Adrenal gland (tissue), 12 donors: ENCODE measurements around the gene PCNX4. TPM values are rescaled to one million over a fixed set of nuclear protein-coding genes. Genes with fewer than 3 reads are reported as not detected.

Source experiments
- DNase-seq, 7 donors: peaks; one replicate each; pipeline ENCODE4 v3.0.0-alpha.2; 2019 to 2020
- H3K27ac ChIP-seq, 5 donors: fragments of 200-600 bp; sonication (generic) in 4 of 5; 1 replicate in 3 of 5; 2 replicates in 2 of 5; pipeline versions ENCODE4 v1.5.1 to v1.8.0; 2016 to 2020; ENCODE audit warnings: mild to moderate bottlenecking in 1 of 5
- H3K27me3 ChIP-seq: fragments of 200-600 bp; 2 replicates; pipeline ENCODE4 v1.8.0; 2021
- H3K36me3 ChIP-seq, 2 donors: fragments of 200-600 bp; replicated peaks in 1 of 2; 1 replicate in 1 of 2; 2 replicates in 1 of 2; pipeline versions ENCODE4 v1.5.1 to v1.8.0; 2018 to 2022
- H3K4me1 ChIP-seq, 2 donors: fragments of 200-600 bp; replicated peaks in 1 of 2; 1 replicate in 1 of 2; 2 replicates in 1 of 2; pipeline versions ENCODE4 v1.5.1 to v1.8.0; 2018 to 2021
- H3K4me3 ChIP-seq, 4 donors: fragments of 200-600 bp; sonication (generic) in 3 of 4; one replicate each; pipeline ENCODE4 v1.5.1; 2016 to 2018
- H3K9me3 ChIP-seq, 3 donors: fragments of 200-600 bp; sonication (generic) in 1 of 3; replicated peaks in 1 of 3; 1 replicate in 2 of 3; 2 replicates in 1 of 3; pipeline versions ENCODE4 v1.5.1 to v1.8.0; 2016 to 2021
- CTCF ChIP-seq, 6 experiments: fragments of 450-650 bp in 4 of 6; fragments of 200-600 bp in 2 of 6; sonication (generic) in 1 of 6; IDR thresholded peaks; 1 replicate in 5 of 6; 2 replicates in 1 of 6; pipeline versions ENCODE4 v1.5.1 to v1.8.0; 2016 to 2021; ENCODE audit warnings: antibody characterized with exemption in 6 of 6, mild to moderate bottlenecking in 2 of 6, moderate library complexity in 1 of 6
- POLR2A ChIP-seq, 2 donors: fragments of 450-650 bp; IDR thresholded peaks; one replicate each; pipeline ENCODE4 v1.6.1; 2017; ENCODE audit warnings: antibody characterized with exemption in 2 of 2, mild to moderate bottlenecking in 2 of 2, moderate library complexity in 1 of 2
- whole genome bisulfite sequencing, 4 donors: extraction: QIAGEN DNeasy Blood & Tissue Kit in 2 of 4; methylation state at CpG; one replicate each; pipeline versions ENCODE4 v1.1.5 to v1.1.7; 2013 to 2017; 5-methylcytosine and 5-hydroxymethylcytosine counted together
- intact Hi-C, 2 donors: fragments of 100-400 bp; cut with DNase I; formaldehyde crosslinking; loops; one replicate each; pipeline versions ENCODE4 v1.14.1 to v1.15.0; 2022 to 2023
- polyA plus RNA-seq, 3 donors: library from polyadenylated mRNA; stranded (reverse); fragments of 200-250 nt in 2 of 3; fragments of 350-450 nt in 1 of 3; fragmentation: Illumina TruSeq in 1 of 3; extraction: RNeasy Lipid Tissue Mini Kit (QIAGEN cat#74804) in 1 of 3; gene quantifications; one replicate each; pipeline ENCODE4 v1.2.3, GENCODE V29; 2013 to 2014
- total RNA-seq, 9 donors: library from RNA; depleted of rRNA in 4 of 9; stranded (reverse); fragments of >200 nt in 4 of 9; fragments of 120-200 nt in 1 of 9; fragmentation: NEBNext Ultra II Directional in 1 of 9; extraction: Animal tissue kit (Norgen Biotek cat#: 25700) in 1 of 9; gene quantifications; one replicate each; pipeline versions ENCODE4 v1.1.0 to v1.2.4, GENCODE V29; 2013 to 2023
- donor health status: healthy with polysubstance abuse.
- donor health status: Bipolar disorder and iron deficiency.
- donor health status: DM: yes; HTN: yes; CAD: no.
- donor health status: DM: no; HTN: no; CAD: no.
- donor health status: DM: no; HTN: no; CAD: no.
- donor health status: DM: yes; HTN: yes; CAD: no.

Gene PCNX4
- total and polyA plus RNA-seq, 12 donors = 24.9 to 204 (median 58.1) TPM

- TF ChIP-seq CTCF (IDR thresholded peaks at IDR 0.05) (no peak), POLR2A (IDR thresholded peaks at IDR 0.05) (no peak)
- no peak for DNase-seq
- Histone ChIP-seq H3K9me3 (no peaks in the 10 kb centered on the region), H3K27me3 (no peaks in the 10 kb centered on the region), H3K4me3 (no peak overlapping the region), H3K27ac (no peak overlapping the region), H3K36me3 (no peaks in the 10 kb centered on the region), H3K4me1 (no peaks in the 10 kb centered on the region)
- intact Hi-C loops = no loop called here
These were observed 12.0 kb upstream of the PCNX4 start for GRCh38 chr14:60079723-60080122.

GRCh38 chr14:60085085-60085484 lies 6.6 kb upstream of the PCNX4 start:
- Histone ChIP-seq H3K4me1 (no peaks in the 10 kb centered on the region), H3K9me3 (no peaks in the 10 kb centered on the region), H3K27me3 (no peaks in the 10 kb centered on the region), H3K27ac (no peak overlapping the region), H3K4me3 (no peak overlapping the region), H3K36me3 (no peaks in the 10 kb centered on the region)
- intact Hi-C loops = no loop called here
- DNase-seq = no peak
- no peak for TF ChIP-seq CTCF (IDR thresholded peaks at IDR 0.05)
- no peak for TF ChIP-seq POLR2A (IDR thresholded peaks at IDR 0.05)

GRCh38 chr14:60085693-60086092 lies 6.0 kb upstream of the PCNX4 start:
- 91 to 95% (median 93%) methylated on average over 3 of the region's 3 CpGs for WGBS, 4 donors
- no peak overlapping the region for H3K27ac ChIP-seq
- no peak for DNase-seq
- no peaks in the 10 kb centered on the region for H3K36me3 ChIP-seq
- peaks cover 0 to 3% of the 10 kb centered on the region in 2 donors for H3K4me1 ChIP-seq
- TF ChIP-seq POLR2A (IDR thresholded peaks at IDR 0.05) = no peak
- TF ChIP-seq CTCF (IDR thresholded peaks at IDR 0.05) = no peak
- no peak overlapping the region for H3K4me3 ChIP-seq
- no peaks in the 10 kb centered on the region for H3K9me3 ChIP-seq
- intact Hi-C loops = no loop called here
- no peaks in the 10 kb centered on the region for H3K27me3 ChIP-seq

GRCh38 chr14:60087668-60088067 lies 4.1 kb upstream of the PCNX4 start:
- no peak for DNase-seq
- TF ChIP-seq CTCF (IDR thresholded peaks at IDR 0.05) (no peak), POLR2A (IDR thresholded peaks at IDR 0.05) (no peak)
- WGBS, 4 donors = 87 to 93% (median 90%) methylated on average over 3 of the region's 3 CpGs
- H3K27ac ChIP-seq = no peak overlapping the region
- H3K27me3 ChIP-seq = no peaks in the 10 kb centered on the region
- H3K4me3 ChIP-seq = no peak overlapping the region
- peaks cover 0 to 6% of the 10 kb centered on the region in 2 donors for H3K4me1 ChIP-seq
- no peaks in the 10 kb centered on the region for H3K9me3 ChIP-seq
- intact Hi-C loops = no loop called here
- no peaks in the 10 kb centered on the region for H3K36me3 ChIP-seq
